Measurements from ENCODE around the gene RPTOR. TPM values are rescaled to one million over a fixed set of nuclear protein-coding genes. Genes with fewer than 3 reads are reported as not detected.
"Not testable (repeated sequence)": the region's sequence is repeated elsewhere in the genome, so short reads cannot be mapped to it uniquely, and the experiment has no call there.

Gene RPTOR
- total RNA-seq, 1 donor from 2014 or later: 21.8 TPM

DNA sequence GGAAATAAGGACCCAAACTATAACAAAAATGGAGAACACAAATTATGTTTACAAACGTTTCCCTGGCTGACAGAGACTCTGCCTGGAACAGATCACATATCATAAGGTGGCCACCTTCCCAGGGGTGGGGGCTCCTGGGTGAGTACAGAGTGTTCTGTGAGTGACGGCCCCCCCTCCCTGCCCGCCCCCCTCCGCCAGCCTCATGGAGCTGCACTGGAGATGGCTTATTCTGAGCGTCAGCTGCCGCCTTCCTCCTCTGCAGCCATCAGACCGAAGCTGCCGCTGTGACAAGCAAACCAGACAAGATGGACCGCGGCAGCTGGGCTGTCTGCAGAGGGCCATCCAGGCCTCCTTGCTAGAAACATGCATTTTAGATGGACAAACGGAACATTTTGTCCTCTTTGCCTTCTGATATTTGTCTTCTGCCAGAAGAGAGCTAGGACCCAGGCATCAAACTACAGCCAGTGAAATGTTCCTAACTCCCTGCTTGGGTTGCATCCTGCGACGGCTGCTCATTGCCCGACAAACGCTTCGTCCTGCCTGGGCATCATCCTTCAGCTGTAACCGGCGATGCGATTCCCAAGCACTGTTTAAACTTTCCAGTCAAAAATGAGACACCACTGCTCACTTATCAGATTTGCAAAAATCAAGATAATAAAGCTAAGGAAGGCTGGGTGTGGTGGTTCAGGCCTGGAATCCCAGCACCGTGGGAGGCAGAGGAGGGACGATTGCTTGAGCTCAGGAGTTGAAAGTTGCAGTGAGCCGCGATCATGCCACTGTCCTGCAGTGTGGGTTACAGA is 15.3 kb upstream of the RPTOR start:
- intact Hi-C loops (cut with micrococcal nuclease): no loop called here
- H3K27ac ChIP-seq (replicated peaks): no peak overlapping the region
- TF ChIP-seq, protein P1, sequence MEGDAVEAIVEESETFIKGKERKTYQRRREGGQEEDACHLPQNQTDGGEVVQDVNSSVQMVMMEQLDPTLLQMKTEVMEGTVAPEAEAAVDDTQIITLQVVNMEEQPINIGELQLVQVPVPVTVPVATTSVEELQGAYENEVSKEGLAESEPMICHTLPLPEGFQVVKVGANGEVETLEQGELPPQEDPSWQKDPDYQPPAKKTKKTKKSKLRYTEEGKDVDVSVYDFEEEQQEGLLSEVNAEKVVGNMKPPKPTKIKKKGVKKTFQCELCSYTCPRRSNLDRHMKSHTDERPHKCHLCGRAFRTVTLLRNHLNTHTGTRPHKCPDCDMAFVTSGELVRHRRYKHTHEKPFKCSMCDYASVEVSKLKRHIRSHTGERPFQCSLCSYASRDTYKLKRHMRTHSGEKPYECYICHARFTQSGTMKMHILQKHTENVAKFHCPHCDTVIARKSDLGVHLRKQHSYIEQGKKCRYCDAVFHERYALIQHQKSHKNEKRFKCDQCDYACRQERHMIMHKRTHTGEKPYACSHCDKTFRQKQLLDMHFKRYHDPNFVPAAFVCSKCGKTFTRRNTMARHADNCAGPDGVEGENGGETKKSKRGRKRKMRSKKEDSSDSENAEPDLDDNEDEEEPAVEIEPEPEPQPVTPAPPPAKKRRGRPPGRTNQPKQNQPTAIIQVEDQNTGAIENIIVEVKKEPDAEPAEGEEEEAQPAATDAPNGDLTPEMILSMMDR (IDR thresholded peaks at IDR 0.05; ENCODE audit: borderline replicate concordance): no peak
- no peak for DNase-seq
- no peaks in the 10 kb centered on the region for H3K4me1 ChIP-seq
- no peaks in the 10 kb centered on the region for H3K36me3 ChIP-seq
- peaks cover 94% of the 10 kb centered on the region for H3K27me3 ChIP-seq (ENCODE audit: low read depth)
- H3K4me3 ChIP-seq: no peak overlapping the region
- no peaks in the 10 kb centered on the region for H3K9me3 ChIP-seq (replicated peaks)

DNA sequence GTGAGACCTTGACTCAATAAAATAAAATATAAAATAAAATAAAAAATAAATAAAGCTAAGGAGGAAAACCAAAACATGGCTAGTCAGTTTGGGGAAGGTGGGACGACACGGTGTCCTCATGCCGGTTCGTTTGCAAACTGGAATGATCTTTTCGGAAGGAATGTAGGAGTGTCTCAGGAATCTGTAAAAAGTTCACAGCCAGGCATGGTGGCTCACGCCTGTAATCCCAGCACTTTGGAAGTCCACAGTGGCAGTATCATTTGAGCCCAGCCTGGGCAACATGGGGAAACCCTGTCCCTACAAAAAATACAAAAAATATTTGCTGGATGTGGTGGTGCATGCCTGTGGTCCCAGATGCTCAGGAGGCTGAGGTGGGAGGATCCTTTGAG is 14.7 kb upstream of the RPTOR start:
- Histone ChIP-seq H3K4me3 (no peak overlapping the region), H3K9me3 (replicated peaks) (no peaks in the 10 kb centered on the region), H3K27ac (replicated peaks) (no peak overlapping the region), H3K36me3 (no peaks in the 10 kb centered on the region), H3K4me1 (no peaks in the 10 kb centered on the region), H3K27me3 (ENCODE audit: low read depth) (peaks cover 96% of the 10 kb centered on the region)
- intact Hi-C loops (cut with micrococcal nuclease): no loop called here
- no peak for DNase-seq
- TF ChIP-seq, protein P1 (IDR thresholded peaks at IDR 0.05; ENCODE audit: borderline replicate concordance): no peak

DNA sequence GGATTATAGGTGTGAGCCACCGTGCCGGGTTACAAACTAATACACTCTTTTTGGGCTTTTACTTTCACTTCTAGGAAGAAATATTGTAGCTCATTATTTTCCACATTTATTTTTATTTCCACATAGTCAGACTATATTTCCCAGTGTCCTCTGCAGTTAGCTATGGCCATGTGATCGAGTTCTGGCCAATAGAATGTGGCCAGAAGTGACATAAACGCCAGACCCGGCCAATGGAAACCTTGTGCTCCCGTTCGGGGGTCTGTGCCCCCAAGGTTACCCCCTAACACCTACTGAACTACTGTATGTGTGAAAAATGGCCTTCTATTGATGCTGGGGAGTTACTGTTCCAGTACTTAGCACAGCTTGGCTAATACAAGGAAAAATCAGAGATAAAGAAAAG is 13.2 kb upstream of the RPTOR start:
- peaks cover 81% of the 10 kb centered on the region for H3K27me3 ChIP-seq (ENCODE audit: low read depth)
- intact Hi-C loops (cut with micrococcal nuclease): no loop called here
- TF ChIP-seq, protein P1 (IDR thresholded peaks at IDR 0.05; ENCODE audit: borderline replicate concordance): no peak

DNA sequence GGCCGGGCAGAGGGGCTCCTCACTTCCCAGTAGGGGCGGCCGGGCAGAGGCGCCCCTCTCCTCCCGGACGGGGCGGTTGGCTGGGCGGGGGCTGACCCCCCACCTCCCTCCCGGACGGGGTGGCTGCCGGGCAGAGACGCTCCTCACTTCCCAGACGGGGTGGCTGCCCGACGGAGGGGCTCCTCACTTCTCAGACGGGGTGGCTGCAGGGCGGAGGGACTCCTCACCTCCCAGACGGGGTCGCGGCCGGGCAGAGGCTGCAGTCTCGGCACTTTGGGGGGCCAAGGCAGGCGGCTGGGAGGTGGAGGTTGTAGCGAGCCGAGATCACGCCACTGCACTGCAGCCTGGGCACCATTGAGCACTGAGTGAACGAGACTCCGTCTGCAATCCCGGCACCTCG is 7.3 kb upstream of the RPTOR start:
- H3K27ac ChIP-seq (replicated peaks); H3K4me3 ChIP-seq; H3K9me3 ChIP-seq (replicated peaks); intact Hi-C loops (cut with micrococcal nuclease); DNase-seq; H3K4me1 ChIP-seq; H3K36me3 ChIP-seq: not testable (repeated sequence)
- peaks cover 59% of the 10 kb centered on the region for H3K27me3 ChIP-seq (ENCODE audit: low read depth)

More for the DNA sequence above, 13.2 kb upstream of the RPTOR start:
- H3K27ac ChIP-seq (replicated peaks): no peak overlapping the region
- no peaks in the 10 kb centered on the region for H3K9me3 ChIP-seq (replicated peaks)
- no peak for DNase-seq
- no peaks in the 10 kb centered on the region for H3K4me1 ChIP-seq
- H3K36me3 ChIP-seq: no peaks in the 10 kb centered on the region
- no peak overlapping the region for H3K4me3 ChIP-seq

DNA sequence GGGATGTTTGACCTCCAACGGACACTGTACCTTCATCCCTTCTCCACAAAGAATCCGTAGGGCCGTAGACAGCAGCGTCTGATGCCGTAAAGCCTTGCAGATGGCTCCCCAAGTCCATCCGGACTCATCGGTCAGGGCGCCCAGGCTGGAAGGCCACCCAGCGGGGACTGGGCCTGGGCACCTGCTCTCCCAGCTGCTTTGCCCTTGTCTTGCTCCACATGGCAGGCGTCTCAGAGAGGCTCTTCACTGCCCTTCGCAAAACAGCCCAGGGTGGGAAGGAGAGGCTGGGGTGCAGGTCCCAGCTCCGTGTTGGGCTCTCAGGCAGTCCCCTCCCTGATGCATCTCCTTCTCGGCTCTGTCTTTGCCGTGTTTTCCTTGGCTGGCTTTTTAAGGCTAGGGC is 6.2 kb upstream of the RPTOR start:
- no peak for DNase-seq
- intact Hi-C loops (cut with micrococcal nuclease): no loop called here

More for the DNA sequence above, 6.2 kb upstream of the RPTOR start:
- Histone ChIP-seq H3K9me3 (replicated peaks) (no peaks in the 10 kb centered on the region), H3K27ac (replicated peaks) (no peak overlapping the region), H3K4me3 (no peak overlapping the region), H3K27me3 (ENCODE audit: low read depth) (peaks cover 59% of the 10 kb centered on the region), H3K36me3 (no peaks in the 10 kb centered on the region), H3K4me1 (peaks cover 3% of the 10 kb centered on the region)
- TF ChIP-seq, protein P1 (IDR thresholded peaks at IDR 0.05; ENCODE audit: borderline replicate concordance): no peak
